Spleen (tissue), 11 donors: ENCODE measurements around the gene MEGF8. TPM values are rescaled to one million over a fixed set of nuclear protein-coding genes. Genes with fewer than 3 reads are reported as not detected.

Experiments
- DNase-seq: peaks from one replicate; pipeline ENCODE4 v3.0.0-alpha.2; 2020
- H3K27ac ChIP-seq, 8 donors: fragments of 200-600 bp; sonication (generic) in 7 of 8; 1 replicate in 4 of 8; 2 replicates in 4 of 8; pipeline versions ENCODE4 v1.5.0 to v1.8.0; 2016 to 2021; ENCODE audit warnings: inconsistent platforms in 4 of 8, mild to moderate bottlenecking in 4 of 8, moderate library complexity in 1 of 8
- H3K27me3 ChIP-seq, 7 donors: fragments of 200-600 bp; sonication (generic) in 6 of 7; replicated peaks in 1 of 7; 1 replicate in 4 of 7; 2 replicates in 3 of 7; pipeline versions ENCODE4 v1.5.0 to v1.8.0; 2016 to 2021; ENCODE audit warnings: inconsistent platforms in 3 of 7, mild to moderate bottlenecking in 1 of 7
- H3K36me3 ChIP-seq, 6 donors: fragments of 200-600 bp; sonication (generic) in 5 of 6; 1 replicate in 4 of 6; 2 replicates in 2 of 6; pipeline versions ENCODE4 v1.5.0 to v1.8.0; 2016 to 2021; ENCODE audit warnings: inconsistent platforms in 2 of 6
- H3K4me1 ChIP-seq, 6 donors: fragments of 200-600 bp; sonication (generic) in 5 of 6; 1 replicate in 3 of 6; 2 replicates in 3 of 6; pipeline versions ENCODE4 v1.5.0 to v1.8.0; 2016 to 2021; ENCODE audit warnings: inconsistent platforms in 3 of 6
- H3K4me3 ChIP-seq, 8 donors: fragments of 200-600 bp; sonication (generic) in 7 of 8; 1 replicate in 4 of 8; 2 replicates in 4 of 8; pipeline versions ENCODE4 v1.5.0 to v1.8.0; 2016 to 2021; ENCODE audit warnings: inconsistent platforms in 4 of 8, mild to moderate bottlenecking in 4 of 8, moderate library complexity in 2 of 8
- H3K9me3 ChIP-seq, 8 donors: fragments of 200-600 bp; sonication (generic) in 7 of 8; 1 replicate in 4 of 8; 2 replicates in 4 of 8; pipeline versions ENCODE4 v1.5.0 to v1.8.0; 2016 to 2021; ENCODE audit warnings: inconsistent platforms in 4 of 8
- POLR2A ChIP-seq, 3 donors: fragments of 450-650 bp; IDR thresholded peaks; one replicate each; pipeline ENCODE4 v1.5.1; 2017; ENCODE audit warnings: antibody characterized with exemption in 3 of 3, mild to moderate bottlenecking in 1 of 3
- POLR2AphosphoS5 ChIP-seq, 3 donors: sonication (generic); formaldehyde crosslinking; IDR thresholded peaks; one replicate each; pipeline ENCODE4 v1.5.1; 2017; ENCODE audit warnings: antibody characterized with exemption in 3 of 3
- WGBS, 5 donors: extraction: QIAGEN DNeasy Blood & Tissue Kit in 3 of 5; methylation state at CpG; one replicate each; pipeline versions ENCODE4 v1.1.5 to v1.1.7; 2013 to 2018; 5-methylcytosine and 5-hydroxymethylcytosine counted together
- intact Hi-C: fragments of 100-400 bp; cut with DNase I; formaldehyde crosslinking; loops from one replicate; pipeline ENCODE4 v1.15.0; 2023; ENCODE audit warnings: low total_unique reads
- polyA plus RNA-seq, 3 donors: library from polyadenylated mRNA; stranded (reverse); fragments of 200-250 nt; gene quantifications; one replicate each; pipeline ENCODE4 v1.2.1, GENCODE V29; 2013
- total RNA-seq, 7 donors: library from RNA; depleted of rRNA in 3 of 7; stranded (reverse); fragments of >200 nt in 3 of 7; fragmentation: NEBNext Ultra II Directional in 4 of 7; extraction: Animal tissue kit (Norgen Biotek cat#: 25700) in 4 of 7; gene quantifications; one replicate each; pipeline versions ENCODE4 v1.1.0 to v1.2.1, GENCODE V29; 2016 to 2021
- TF ChIP-seq, protein P1 (sequence below), 11 experiments: fragments of 200-600 bp in 7 of 11; fragments of 450-650 bp in 4 of 11; sonication (generic) in 4 of 11; IDR thresholded peaks in 8 of 11; conservative IDR thresholded peaks in 3 of 11; 1 replicate in 7 of 11; 2 replicates in 4 of 11; pipeline versions ENCODE4 v1.4.0 to v1.8.0; 2016 to 2021; ENCODE audit warnings: antibody characterized with exemption in 11 of 11, inconsistent platforms in 4 of 11, mild to moderate bottlenecking in 1 of 11
- donor health status: healthy with polysubstance abuse.
- donor health status: DM: no; HTN: no; CAD: no; lungs with moderate emphysema.
- donor health status: DM: no; HTN: no; CAD: no.
- donor health status: Bipolar disorder and iron deficiency.
- donor health status: healthy.
- donor health status: DM: no; HTN: no; CAD: no.
- donor health status: DM: yes; HTN: yes; CAD: no.

Gene MEGF8
- total and polyA plus RNA-seq, 10 donors: 2.3 to 26.2 (median 18.7) TPM

- intact Hi-C loops: no loop called here
Measured at GRCh38 chr19:42279902-42280814, 45.3 kb upstream of the MEGF8 start.

GRCh38 chr19:42280815-42281145 is 44.7 kb upstream of the MEGF8 start:
- 0 to 1% (median 1%) methylated on average over 16 to 20 of the region's 20 CpGs for WGBS, 5 donors
- Histone ChIP-seq H3K36me3 (peaks cover 0 to 23% (median 0%) of the 10 kb centered on the region in 6 donors), H3K27me3 (no peaks in the 10 kb centered on the region), H3K9me3 (no peaks in the 10 kb centered on the region), H3K4me3 (peak overlapping the region; percentile 81 to 91 (median 88)), H3K4me1 (peaks cover 62 to 91% (median 88%) of the 10 kb centered on the region in 6 donors), H3K27ac (peak overlapping the region; percentile 93 to 99 (median 96))
- no peak for TF ChIP-seq POLR2A (IDR thresholded peaks at IDR 0.05)
- TF ChIP-seq POLR2AphosphoS5 (IDR thresholded peaks at IDR 0.05): no peak
- TF ChIP-seq, protein P1, sequence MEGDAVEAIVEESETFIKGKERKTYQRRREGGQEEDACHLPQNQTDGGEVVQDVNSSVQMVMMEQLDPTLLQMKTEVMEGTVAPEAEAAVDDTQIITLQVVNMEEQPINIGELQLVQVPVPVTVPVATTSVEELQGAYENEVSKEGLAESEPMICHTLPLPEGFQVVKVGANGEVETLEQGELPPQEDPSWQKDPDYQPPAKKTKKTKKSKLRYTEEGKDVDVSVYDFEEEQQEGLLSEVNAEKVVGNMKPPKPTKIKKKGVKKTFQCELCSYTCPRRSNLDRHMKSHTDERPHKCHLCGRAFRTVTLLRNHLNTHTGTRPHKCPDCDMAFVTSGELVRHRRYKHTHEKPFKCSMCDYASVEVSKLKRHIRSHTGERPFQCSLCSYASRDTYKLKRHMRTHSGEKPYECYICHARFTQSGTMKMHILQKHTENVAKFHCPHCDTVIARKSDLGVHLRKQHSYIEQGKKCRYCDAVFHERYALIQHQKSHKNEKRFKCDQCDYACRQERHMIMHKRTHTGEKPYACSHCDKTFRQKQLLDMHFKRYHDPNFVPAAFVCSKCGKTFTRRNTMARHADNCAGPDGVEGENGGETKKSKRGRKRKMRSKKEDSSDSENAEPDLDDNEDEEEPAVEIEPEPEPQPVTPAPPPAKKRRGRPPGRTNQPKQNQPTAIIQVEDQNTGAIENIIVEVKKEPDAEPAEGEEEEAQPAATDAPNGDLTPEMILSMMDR (IDR thresholded peaks at IDR 0.05 in 8 of 11, conservative IDR thresholded peaks at IDR 0.05 in 3 of 11): no peak
- peak; percentile 87 for DNase-seq
- intact Hi-C loops: no loop called here

More at GRCh38 chr19:42279902-42280814, 45.3 kb upstream of the MEGF8 start:
- Histone ChIP-seq H3K36me3 (peaks cover 0 to 29% (median under 1%) of the 10 kb centered on the region in 6 donors), H3K27ac (peak overlapping the region; percentile 93 to 99 (median 96)), H3K4me1 (peaks cover 62 to 91% (median 88%) of the 10 kb centered on the region in 6 donors), H3K9me3 (no peaks in the 10 kb centered on the region), H3K4me3 (peak overlapping the region; percentile 81 to 91 (median 88)), H3K27me3 (no peaks in the 10 kb centered on the region)
- WGBS, 5 donors: 0 to 1% (median 1%) methylated on average over 69 to 88 of the region's 89 CpGs
- no peak for TF ChIP-seq POLR2A (IDR thresholded peaks at IDR 0.05)
- TF ChIP-seq, protein P1 (IDR thresholded peaks at IDR 0.05 in 8 of 11, conservative IDR thresholded peaks at IDR 0.05 in 3 of 11): peak; percentile 85 to 97 (median 94)
- TF ChIP-seq POLR2AphosphoS5 (IDR thresholded peaks at IDR 0.05): peak; percentile 80 to 84 (median 83)
- DNase-seq: peak; percentile 95

GRCh38 chr19:42281146-42281826 is 44.1 kb upstream of the MEGF8 start:
- WGBS, 5 donors: 11 to 17% (median 15%) methylated on average over 7 to 25 of the region's 25 CpGs
- Histone ChIP-seq H3K4me1 (peaks cover 65 to 91% (median 88%) of the 10 kb centered on the region in 6 donors), H3K4me3 (peak overlapping the region; percentile 81 to 91 (median 88)), H3K27ac (peak overlapping the region; percentile 93 to 99 (median 96)), H3K9me3 (no peaks in the 10 kb centered on the region), H3K36me3 (peaks cover 0 to 18% (median 0%) of the 10 kb centered on the region in 6 donors), H3K27me3 (no peaks in the 10 kb centered on the region)
- DNase-seq: peak; percentile 88
- TF ChIP-seq POLR2A (IDR thresholded peaks at IDR 0.05): no peak
- TF ChIP-seq POLR2AphosphoS5 (IDR thresholded peaks at IDR 0.05): peak in 2 of 3 donors; percentile 31
- TF ChIP-seq, protein P1 (IDR thresholded peaks at IDR 0.05 in 8 of 11, conservative IDR thresholded peaks at IDR 0.05 in 3 of 11): peak in 3 of 11 experiments; percentile 7 to 29 (median 25)
- intact Hi-C loops: no loop called here
